HCT116 (cell line): ENCODE measurements around the gene SCCPDH. TPM values are rescaled to one million over a fixed set of nuclear protein-coding genes. Genes with fewer than 3 reads are reported as not detected.

Experiments
- ATAC-seq: fragments of 200-7000 bp; cut with Tn5 transposase; 2 replicates; pipeline ENCODE4 v1.9.1; 2020; ENCODE audit warnings: mild to moderate bottlenecking, moderate library complexity
- BruUV-seq: library from RNA; stranded (reverse); fragments of 400-500 nt; replicated peaks from 2 replicates; lab custom pipeline; 2021; lab: Mats Ljungman, UMichigan
- CTCF ChIA-PET: fragments of 300-600 bp; sonication (Branson Sonifier 250); formaldehyde crosslinking; loops from one replicate; lab custom pipeline; 2021; ENCODE audit warnings: antibody characterized with exemption; lab: Charles Lee
- POLR2A ChIA-PET: fragments of 300-600, 350-600 bp; sonication (Branson Sonifier 250); formaldehyde crosslinking; loops from one replicate; lab custom pipeline; 2021; ENCODE audit warnings: antibody characterized with exemption; lab: Charles Lee
- RAD21 ChIA-PET, 2 experiments: fragments of 300-600 bp; sonication (Branson Sonifier 250); formaldehyde crosslinking; loops; one replicate each; lab custom pipeline; 2023; ENCODE audit warnings: low total read pairs in 2 of 2; ENCODE audit not compliant: uncharacterized antibody in 2 of 2, unreplicated experiment in 2 of 2, low non-redundant PET in 1 of 2; lab: Charles Lee
- DNase-seq: peaks from one replicate; pipeline ENCODE4 v3.0.0-alpha.2; 2010; ENCODE audit warnings: low read depth, low spot score
- H2AFZ ChIP-seq: fragments of 200-600 bp; shearing (Covaris generic), sonication (generic); 2 replicates; pipeline ENCODE4 v1.6.1; 2017; ENCODE audit warnings: low read depth, mixed run types, mixed read lengths, antibody characterized with exemption, low read length; ENCODE audit not compliant: poor library complexity, severe bottlenecking
- H3K27ac ChIP-seq: 2 replicates; pipeline ENCODE4 v1.5.1; 2012; ENCODE audit warnings: low read depth, low read length
- H3K27me3 ChIP-seq: fragments of 200-600 bp; sonication (generic); 2 replicates; pipeline ENCODE4 v1.6.1; 2016; ENCODE audit warnings: mixed run types, low read length, mixed read lengths; ENCODE audit not compliant: insufficient read depth
- H3K36me3 ChIP-seq, 2 experiments: fragments of 200-500 bp in 1 of 2; fragments of 200-600 bp in 1 of 2; sonication (Bioruptor generic) in 1 of 2; sonication (generic) in 1 of 2; 2 replicates each; pipeline versions ENCODE4 v1.5.1 to v1.6.1; 2014 to 2016; ENCODE audit warnings: low read length in 2 of 2, inconsistent platforms in 1 of 2, mixed read lengths in 1 of 2, mixed run types in 1 of 2; ENCODE audit not compliant: insufficient read depth in 2 of 2, control insufficient read depth in 1 of 2
- H3K4me1 ChIP-seq, 2 experiments: fragments of 200-600 bp in 1 of 2; sonication (generic) in 1 of 2; 2 replicates each; pipeline versions ENCODE4 v1.5.1 to v1.6.1; 2012 to 2017; ENCODE audit warnings: low read length in 2 of 2, inconsistent platforms in 1 of 2, mild to moderate bottlenecking in 1 of 2, mixed read lengths in 1 of 2, mixed run types in 1 of 2, moderate library complexity in 1 of 2; ENCODE audit not compliant: insufficient read depth in 2 of 2, control insufficient read depth in 1 of 2
- H3K4me2 ChIP-seq: fragments of 200-600 bp; sonication (generic); 2 replicates; pipeline ENCODE4 v1.6.1; 2017; ENCODE audit warnings: mixed run types, low read length, mixed read lengths
- H3K4me3 ChIP-seq, 2 experiments: fragments of 200-600 bp in 1 of 2; sonication (generic) in 1 of 2; replicated peaks in 1 of 2; 2 replicates each; pipeline ENCODE4 v1.5.1; 2011 to 2016; ENCODE audit warnings: low read length in 2 of 2, control low read depth in 1 of 2, low read depth in 1 of 2, mild to moderate bottlenecking in 1 of 2, mixed read lengths in 1 of 2, mixed run types in 1 of 2
- H3K79me2 ChIP-seq: fragments of 200-600 bp; sonication (generic); 2 replicates; pipeline ENCODE4 v1.6.1; 2017; ENCODE audit warnings: mild to moderate bottlenecking, mixed run types, low read length, moderate library complexity, mixed read lengths; ENCODE audit not compliant: insufficient read depth
- H3K9ac ChIP-seq: fragments of 200-600 bp; sonication (generic); 2 replicates; pipeline ENCODE4 v1.6.1; 2016; ENCODE audit warnings: low read length, mixed read lengths
- H3K9me2 ChIP-seq: fragments of 200-600 bp; sonication (generic), shearing (Covaris generic); 2 replicates; pipeline ENCODE4 v1.6.1; 2017; ENCODE audit warnings: mixed run types, mild to moderate bottlenecking, moderate library complexity; ENCODE audit not compliant: insufficient read depth
- H3K9me3 ChIP-seq, 2 experiments: fragments of 200-500 bp in 1 of 2; fragments of 200-600 bp in 1 of 2; sonication (Bioruptor generic) in 1 of 2; sonication (generic) in 1 of 2; 2 replicates each; pipeline ENCODE4 v1.6.1; 2014 to 2017; ENCODE audit warnings: low read length in 2 of 2, mixed read lengths in 2 of 2, inconsistent platforms in 1 of 2, low read depth in 1 of 2, mild to moderate bottlenecking in 1 of 2, mixed run types in 1 of 2, moderate library complexity in 1 of 2; ENCODE audit not compliant: control insufficient read depth in 1 of 2, insufficient read depth in 1 of 2
- H4K20me1 ChIP-seq: fragments of 200-600 bp; sonication (generic), shearing (Covaris generic); 2 replicates; pipeline ENCODE4 v1.6.1; 2017; ENCODE audit warnings: mixed run types, mild to moderate bottlenecking, moderate library complexity; ENCODE audit not compliant: insufficient read depth
- CBX3 ChIP-seq: IDR thresholded peaks from 2 replicates; pipeline ENCODE4 v1.6.1; 2012; ENCODE audit warnings: low read depth
- CTCF ChIP-seq, 3 experiments: fragments of 200-600 bp in 1 of 3; sonication (generic) in 1 of 3; IDR thresholded peaks in 2 of 3; conservative IDR thresholded peaks in 1 of 3; 2 replicates each; pipeline ENCODE4 v1.5.1; 2012 to 2017; ENCODE audit warnings: low read depth in 2 of 3, low read length in 2 of 3, antibody characterized with exemption in 1 of 3, borderline replicate concordance in 1 of 3, control low read depth in 1 of 3, mild to moderate bottlenecking in 1 of 3, mixed read lengths in 1 of 3, mixed run types in 1 of 3, moderate library complexity in 1 of 3; ENCODE audit not compliant: insufficient read depth in 1 of 3
- ELF1 ChIP-seq: IDR thresholded peaks from 2 replicates; pipeline ENCODE4 v1.6.1; 2012; ENCODE audit warnings: low read depth, borderline replicate concordance
- EZH2phosphoT487 ChIP-seq: fragments of 200-600 bp; IDR thresholded peaks from 2 replicates; pipeline ENCODE4 v1.6.1; 2018; ENCODE audit warnings: antibody characterized with exemption, borderline replicate concordance
- MAX ChIP-seq: IDR thresholded peaks from 2 replicates; pipeline ENCODE4 v1.6.1; 2012
- POLR2A ChIP-seq: IDR thresholded peaks from 2 replicates; pipeline ENCODE4 v1.7.0; 2011; ENCODE audit warnings: borderline replicate concordance; ENCODE audit not compliant: insufficient read depth, insufficient read length; ENCODE audit errors: extremely low read depth
- RAD21 ChIP-seq: IDR thresholded peaks from 2 replicates; pipeline ENCODE4 v1.6.1; 2012; ENCODE audit warnings: low read depth, mild to moderate bottlenecking
- SP1 ChIP-seq: IDR thresholded peaks from 2 replicates; pipeline ENCODE4 v1.6.1; 2012; ENCODE audit warnings: low read depth
- ZBTB33 ChIP-seq: IDR thresholded peaks from 2 replicates; pipeline ENCODE4 v1.6.1; 2011; ENCODE audit warnings: mild to moderate bottlenecking, low read length, moderate library complexity; ENCODE audit not compliant: insufficient replicate concordance; ENCODE audit errors: extremely low read depth
- intact Hi-C: fragments of 100-400 bp; cut with micrococcal nuclease; formaldehyde crosslinking; loops from 2 replicates; pipeline ENCODE4 v1.10.0; 2022
- total RNA-seq: library from RNA; stranded (reverse); gene quantifications from one replicate; pipeline ENCODE4 v1.2.1, GENCODE V29; 2021; ENCODE audit not compliant: unreplicated experiment

SCCPDH gene
- total RNA-seq, 1 experiment from 2014 or later, result 0.30 TPM

DNA sequence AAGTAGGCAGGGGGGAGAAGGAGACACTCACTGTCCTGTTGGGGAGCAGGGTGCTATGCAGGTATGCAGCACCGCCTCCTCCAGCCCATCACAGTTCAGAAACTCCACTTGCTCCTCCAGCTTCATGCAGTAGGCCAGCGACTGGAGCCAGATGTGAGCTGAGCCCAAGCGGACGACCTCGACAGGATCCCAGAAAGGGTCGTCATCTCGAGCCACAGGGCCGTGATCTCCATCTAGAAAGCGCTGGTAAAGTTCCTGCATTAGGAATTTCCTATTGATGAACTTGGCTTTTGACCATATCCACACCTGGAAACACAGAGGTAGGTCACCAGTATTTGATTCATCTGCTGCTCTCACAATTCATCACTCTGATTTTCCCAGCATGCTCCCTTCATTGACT is 56.1 kb downstream of the SCCPDH start:
- Histone ChIP-seq H4K20me1 (no peaks in the 10 kb centered on the region), H3K9me2 (no peaks in the 10 kb centered on the region), H3K36me3 (no peaks in the 10 kb centered on the region), H3K79me2 (no peaks in the 10 kb centered on the region), H3K4me3 (no peak overlapping the region), H3K9me3 (0 out of 4 replicates have a peak, but pooled peaks cover 0 to under 1% of the 10 kb centered on the region in 2 experiments), H2AFZ (no peak overlapping the region), H3K4me1 (no peaks in the 10 kb centered on the region), H3K27ac (no peak overlapping the region), H3K9ac (no peak overlapping the region), H3K27me3 (no peaks in the 10 kb centered on the region), H3K4me2 (no peak overlapping the region)
- DNase-seq, result no peak
- POLR2A ChIA-PET, result no interaction called here
- RAD21 ChIA-PET, result no interaction called here
- no TSS peak for BruUV-seq
- no peak for ATAC-seq
- TF ChIP-seq SP1 (no peak), ZBTB33 (no peak), CTCF (IDR thresholded peaks at IDR 0.05 in 2 of 3, conservative IDR thresholded peaks at IDR 0.05 in 1 of 3; ENCODE audit: borderline replicate concordance in 1 of 3, insufficient read depth in 1 of 3, low read depth in 2 of 3, low read length in 2 of 3) (no peak), RAD21 (no peak), MAX (no peak), EZH2phosphoT487 (no peak), CBX3 (no peak), ELF1 (no peak), POLR2A (no peak)
- CTCF ChIA-PET, result no interaction called here
- intact Hi-C loops, result no loop called here
